Left ventricle myocardium inferior (tissue), 1 donor: Measurements from ENCODE around the gene LIPA. TPM values are rescaled to one million over a fixed set of nuclear protein-coding genes. Genes with fewer than 3 reads are reported as not detected.

Experiments
- DNase-seq: peaks from one replicate; pipeline ENCODE4 v3.0.0-alpha.2; 2020
- H3K27ac ChIP-seq: fragments of 200-600 bp; replicated peaks from 2 replicates; pipeline ENCODE4 v1.8.0; 2021
- H3K27me3 ChIP-seq: fragments of 200-600 bp; 2 replicates; pipeline ENCODE4 v1.8.0; 2021; ENCODE audit warnings: low read depth
- H3K36me3 ChIP-seq: fragments of 200-600 bp; 2 replicates; pipeline ENCODE4 v1.8.0; 2021
- H3K4me1 ChIP-seq: fragments of 200-600 bp; 2 replicates; pipeline ENCODE4 v1.8.0; 2021
- H3K4me3 ChIP-seq: fragments of 200-600 bp; 2 replicates; pipeline ENCODE4 v1.8.0; 2021; ENCODE audit warnings: mild to moderate bottlenecking, moderate library complexity
- H3K9me3 ChIP-seq: fragments of 200-600 bp; replicated peaks from 2 replicates; pipeline ENCODE4 v1.8.0; 2021
- intact Hi-C: fragments of 100-400 bp; cut with micrococcal nuclease; formaldehyde crosslinking; loops from one replicate; pipeline ENCODE4 v1.11.0; 2022
- total RNA-seq: library from RNA; stranded (reverse); fragmentation: NEBNext Ultra II Directional; extraction: Animal tissue kit (Norgen Biotek cat#: 25700); gene quantifications from one replicate; pipeline ENCODE4 v1.2.1, GENCODE V29; 2021
- TF ChIP-seq, protein P1 (sequence below): fragments of 200-600 bp; IDR thresholded peaks from 2 replicates; pipeline ENCODE4 v1.8.0; 2021; ENCODE audit warnings: antibody characterized with exemption, mild to moderate bottlenecking, borderline replicate concordance
- donor health status: DM: no; HTN: yes; CAD: no; lungs with severe emphysema.

LIPA gene
- total RNA-seq, 1 donor from 2014 or later, result 12.8 TPM

DNA sequence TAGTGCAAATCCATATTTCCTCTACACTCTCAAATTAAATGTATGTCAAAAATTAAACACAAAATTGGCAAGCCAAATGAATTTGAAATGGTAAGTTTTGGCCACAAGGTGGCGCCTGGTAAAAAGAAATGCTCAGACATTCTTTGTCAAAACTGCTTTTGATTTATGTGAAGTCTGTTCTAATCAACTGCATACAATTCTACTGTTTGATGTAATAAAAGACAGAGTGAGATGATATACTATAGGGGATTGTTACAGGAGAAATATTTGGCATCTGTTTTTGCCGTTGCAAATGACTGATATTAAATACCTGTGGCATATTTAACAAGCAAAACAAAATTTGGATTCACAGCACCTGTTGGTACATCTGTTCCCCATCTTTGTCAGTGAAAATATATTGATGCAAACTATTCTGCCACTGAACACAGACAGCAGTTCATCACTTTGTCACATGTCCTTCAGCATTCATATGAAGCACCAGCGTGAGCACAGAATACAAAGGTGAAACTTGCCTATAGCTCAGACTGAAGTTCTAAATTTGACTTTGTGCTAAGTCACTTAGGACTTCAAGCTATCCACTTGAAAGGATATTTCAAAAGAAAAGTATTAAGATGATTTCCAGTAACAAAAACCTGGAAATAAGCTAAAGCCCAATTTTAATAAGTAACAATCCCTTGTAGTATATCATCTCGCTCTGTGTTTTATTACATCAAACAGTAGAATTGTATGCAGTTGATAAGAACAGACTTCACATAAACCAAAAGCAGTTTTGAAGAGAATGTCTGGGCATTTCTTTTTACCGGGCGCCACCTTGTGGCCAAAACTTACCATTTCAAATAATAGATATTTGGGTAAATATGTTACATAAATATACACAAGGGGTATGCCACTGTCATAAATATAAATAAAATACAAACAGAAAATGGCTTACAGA, 34.3 kb downstream of the LIPA start:
- Histone ChIP-seq H3K4me1 (peaks cover 14% of the 10 kb centered on the region), H3K27ac (peak overlapping the region; percentile 55), H3K4me3 (peak overlapping the region; percentile 7), H3K9me3 (no peaks in the 10 kb centered on the region), H3K27me3 (no peaks in the 10 kb centered on the region), H3K36me3 (peaks cover 29% of the 10 kb centered on the region)
- DNase-seq, result peak; percentile 33
- TF ChIP-seq, protein P1, sequence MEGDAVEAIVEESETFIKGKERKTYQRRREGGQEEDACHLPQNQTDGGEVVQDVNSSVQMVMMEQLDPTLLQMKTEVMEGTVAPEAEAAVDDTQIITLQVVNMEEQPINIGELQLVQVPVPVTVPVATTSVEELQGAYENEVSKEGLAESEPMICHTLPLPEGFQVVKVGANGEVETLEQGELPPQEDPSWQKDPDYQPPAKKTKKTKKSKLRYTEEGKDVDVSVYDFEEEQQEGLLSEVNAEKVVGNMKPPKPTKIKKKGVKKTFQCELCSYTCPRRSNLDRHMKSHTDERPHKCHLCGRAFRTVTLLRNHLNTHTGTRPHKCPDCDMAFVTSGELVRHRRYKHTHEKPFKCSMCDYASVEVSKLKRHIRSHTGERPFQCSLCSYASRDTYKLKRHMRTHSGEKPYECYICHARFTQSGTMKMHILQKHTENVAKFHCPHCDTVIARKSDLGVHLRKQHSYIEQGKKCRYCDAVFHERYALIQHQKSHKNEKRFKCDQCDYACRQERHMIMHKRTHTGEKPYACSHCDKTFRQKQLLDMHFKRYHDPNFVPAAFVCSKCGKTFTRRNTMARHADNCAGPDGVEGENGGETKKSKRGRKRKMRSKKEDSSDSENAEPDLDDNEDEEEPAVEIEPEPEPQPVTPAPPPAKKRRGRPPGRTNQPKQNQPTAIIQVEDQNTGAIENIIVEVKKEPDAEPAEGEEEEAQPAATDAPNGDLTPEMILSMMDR, result peak; percentile 77
- intact Hi-C loops, result loop anchor here (10.0 kb wide), 1 partner anchor 383 kb away; no protein-coding TSS in a partner anchor

- no peak for DNase-seq
Observed at GRCh38 chr10:89216056-89216455, 35.5 kb downstream of the LIPA start.

GRCh38 chr10:89215511-89215910, 36.1 kb downstream of the LIPA start:
- no peaks in the 10 kb centered on the region for H3K9me3 ChIP-seq
- TF ChIP-seq, protein P1, result no peak
- no peaks in the 10 kb centered on the region for H3K27me3 ChIP-seq
- intact Hi-C loops, result loop anchor here (10.0 kb wide), 1 partner anchor 381 kb away; no protein-coding TSS in a partner anchor
- no peak overlapping the region for H3K4me3 ChIP-seq
- no peak for DNase-seq
- peaks cover 25% of the 10 kb centered on the region for H3K36me3 ChIP-seq
- no peak overlapping the region for H3K27ac ChIP-seq
- peaks cover 14% of the 10 kb centered on the region for H3K4me1 ChIP-seq

More at GRCh38 chr10:89216056-89216455, 35.5 kb downstream of the LIPA start:
- peaks cover 14% of the 10 kb centered on the region for H3K4me1 ChIP-seq
- TF ChIP-seq, protein P1, result no peak
- no peaks in the 10 kb centered on the region for H3K27me3 ChIP-seq
- intact Hi-C loops, result loop anchor here (10.0 kb wide), 1 partner anchor 381 kb away; no protein-coding TSS in a partner anchor
- peaks cover 25% of the 10 kb centered on the region for H3K36me3 ChIP-seq
- no peak overlapping the region for H3K27ac ChIP-seq
- no peaks in the 10 kb centered on the region for H3K9me3 ChIP-seq
- H3K4me3 ChIP-seq, result no peak overlapping the region

GRCh38 chr10:89214566-89215165, 36.9 kb downstream of the LIPA start:
- Histone ChIP-seq H3K27ac (no peak overlapping the region), H3K4me1 (peaks cover 14% of the 10 kb centered on the region), H3K36me3 (peaks cover 19% of the 10 kb centered on the region), H3K9me3 (no peaks in the 10 kb centered on the region), H3K27me3 (peaks cover 4% of the 10 kb centered on the region), H3K4me3 (no peak overlapping the region)
- no peak for DNase-seq
- intact Hi-C loops, result loop anchor here (5.0 to 10.0 kb wide), 2 partner anchors 277 to 380 kb away; no protein-coding TSS in a partner anchor
- TF ChIP-seq, protein P1, result no peak

DNA sequence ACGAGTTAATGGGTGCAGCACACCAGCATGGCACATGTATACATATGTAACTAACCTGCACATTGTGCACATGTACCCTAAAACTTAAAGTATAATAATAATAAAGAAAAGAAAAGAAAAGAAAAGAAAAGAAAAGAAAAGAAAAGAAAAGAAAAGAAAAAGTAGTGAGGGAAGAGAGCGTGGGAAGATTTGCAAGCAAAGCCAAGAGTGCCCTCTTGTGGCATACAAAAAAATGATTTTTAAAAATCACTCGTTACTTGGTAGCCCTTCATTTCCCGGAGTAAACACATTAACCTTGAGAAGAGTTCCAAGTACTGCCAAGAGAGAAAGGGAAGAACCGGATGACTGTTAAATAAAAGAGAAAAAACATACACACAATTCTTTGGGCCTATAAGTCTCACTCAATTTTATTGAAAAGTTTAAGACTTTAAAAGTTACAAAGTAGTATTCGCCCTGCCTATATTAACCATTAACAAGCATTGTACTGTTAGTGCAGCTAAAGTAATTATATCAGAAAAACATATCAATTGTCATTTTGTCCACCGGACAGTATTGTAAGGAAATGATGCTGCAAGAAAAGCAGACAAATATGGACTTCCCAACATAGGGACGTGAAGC, 38.3 kb downstream of the LIPA start:
- Histone ChIP-seq H3K4me3 (no peak overlapping the region), H3K27me3 (peaks cover 15% of the 10 kb centered on the region), H3K4me1 (peaks cover 18% of the 10 kb centered on the region), H3K9me3 (no peaks in the 10 kb centered on the region), H3K36me3 (peaks cover 16% of the 10 kb centered on the region), H3K27ac (no peak overlapping the region)
- intact Hi-C loops, result loop anchor here (1.0 to 10.0 kb wide), 3 partner anchors 184 to 378 kb away; no protein-coding TSS in a partner anchor
- TF ChIP-seq, protein P1, result peak; percentile 78
- DNase-seq, result no peak
